Glomerular visceral epithelial cell (primary cell): ENCODE measurements around the gene FGF10.

Experiments used
- DNase-seq: peaks from one replicate; pipeline ENCODE4 v3.0.0-alpha.2; 2016; ENCODE audit errors: extremely low spot score

FGF10 gene

GRCh38 chr5:44389090-44389822 lies at the start of gene FGF10:
FGF10 (minus strand) TSS chr5:44389420; CDS start chr5:44388682, 738 bp downstream.
- DNase-seq = peak; percentile 2

GRCh38 chr5:44426944-44427343 lies 37.7 kb upstream of the FGF10 start:
- DNase-seq = no peak

- DNase-seq = no peak
These were observed 23.1 kb upstream of the FGF10 start for GRCh38 chr5:44412286-44412685.

GRCh38 chr5:44402084-44402483 lies 12.9 kb upstream of the FGF10 start:
- no peak for DNase-seq

GRCh38 chr5:44401611-44402010 lies 12.4 kb upstream of the FGF10 start:
- no peak for DNase-seq

- DNase-seq = no peak
These were observed 9.2 kb upstream of the FGF10 start for GRCh38 chr5:44398382-44398781.

GRCh38 chr5:44396312-44396711 lies 7.1 kb upstream of the FGF10 start:
- DNase-seq = no peak

GRCh38 chr5:44390351-44390750 lies 1.1 kb upstream of the FGF10 start:
- no peak for DNase-seq

GRCh38 chr5:44389823-44390143 lies 563 bp upstream of the FGF10 start:
- no peak for DNase-seq

GRCh38 chr5:44388321-44389089 lies 715 bp downstream of the FGF10 start:
- DNase-seq = no peak

- DNase-seq = no peak
These were observed 1.3 kb downstream of the FGF10 start for GRCh38 chr5:44387921-44388320.

- no peak for DNase-seq
These were observed 1.8 kb downstream of the FGF10 start for GRCh38 chr5:44387406-44387805.

- DNase-seq = no peak
These were observed 3.8 kb downstream of the FGF10 start for GRCh38 chr5:44385291-44385900.

GRCh38 chr5:44384816-44385215 lies 4.4 kb downstream of the FGF10 start:
- DNase-seq = no peak

GRCh38 chr5:44382894-44383293 lies 6.3 kb downstream of the FGF10 start:
- no peak for DNase-seq

GRCh38 chr5:44377057-44377456 lies 12.2 kb downstream of the FGF10 start:
- no peak for DNase-seq

GRCh38 chr5:44372028-44372427 lies 17.2 kb downstream of the FGF10 start:
- no peak for DNase-seq

- no peak for DNase-seq
These were observed 22.0 kb downstream of the FGF10 start for GRCh38 chr5:44367203-44367602.

- DNase-seq = no peak
These were observed 23.9 kb downstream of the FGF10 start for GRCh38 chr5:44365345-44365744.

GRCh38 chr5:44364097-44364496 lies 25.1 kb downstream of the FGF10 start:
- no peak for DNase-seq

GRCh38 chr5:44361342-44362001 lies 27.7 kb downstream of the FGF10 start:
- no peak for DNase-seq

GRCh38 chr5:44360919-44361318 lies 28.3 kb downstream of the FGF10 start:
- no peak for DNase-seq
